GM12891 (cell line): Measurements from ENCODE around the gene AKAP5.

Experiments
- POLR2A ChIP-seq: IDR thresholded peaks from 2 replicates; pipeline ENCODE4 v1.6.1; 2011; ENCODE audit warnings: low read depth, low read length, control low read depth
- POLR2AphosphoS5 ChIP-seq: IDR thresholded peaks from 2 replicates; pipeline ENCODE4 v1.6.1; 2011; ENCODE audit warnings: low read depth, low read length, control low read depth
- POU2F2 ChIP-seq: IDR thresholded peaks from 2 replicates; pipeline ENCODE4 v1.6.1; 2011; ENCODE audit warnings: low read depth, mild to moderate bottlenecking, control low read depth, low read length, moderate library complexity
- TAF1 ChIP-seq: IDR thresholded peaks from 2 replicates; pipeline ENCODE4 v1.6.1; 2011; ENCODE audit warnings: low read depth, low read length, control low read depth

DNA sequence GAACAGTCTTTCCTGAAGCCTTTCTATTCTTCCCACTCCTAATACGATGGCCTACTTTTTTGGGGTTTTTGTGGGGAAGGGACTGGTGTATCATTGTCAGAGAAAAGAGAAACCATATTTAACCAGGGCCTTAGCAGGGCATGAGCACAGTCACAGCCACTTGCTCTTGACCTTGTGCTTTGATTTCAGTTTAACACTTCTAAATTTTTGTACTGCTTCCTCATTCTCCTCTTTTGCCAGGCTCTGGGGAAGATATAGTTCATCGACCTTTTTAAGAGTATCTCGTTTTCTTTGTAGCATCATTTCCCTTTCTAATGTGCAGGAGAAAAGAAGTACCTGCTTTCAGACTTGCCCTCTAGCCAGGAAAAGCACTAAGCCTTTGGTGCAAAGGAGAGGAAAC, 41.4 kb downstream of the AKAP5 start:
- no peak for TF ChIP-seq TAF1
- TF ChIP-seq POLR2A: no peak
- TF ChIP-seq POLR2AphosphoS5: no peak
- TF ChIP-seq POU2F2: no peak
